HL-60/S4 treated with retinoic acid at 250 ng/mL for 4 days and 3 days (cell line): ENCODE results near the gene TBC1D3C.
"Not testable (repeated sequence)": the region's sequence is repeated elsewhere in the genome, so short reads cannot be mapped to it uniquely, and the experiment has no call there.

Source experiments
- in situ Hi-C: fragments of 300-500 bp; cut with MboI; formaldehyde crosslinking; loops from 2 replicates; pipeline ENCODE4 v1.7.0; 2022; ENCODE audit warnings: low sequenced_read_pairs

The TBC1D3C gene

GRCh38 chr17:38068534-38068933 is at the start of gene TBC1D3C:
Gene TBC1D3C, minus strand, starts transcription at chr17:38068634. Its CDS starts 1,568 bp downstream, at chr17:38067066.
- in situ Hi-C loops = not testable (repeated sequence)

- in situ Hi-C loops = not testable (repeated sequence)
Observed at GRCh38 chr17:38099262-38099661, 30.8 kb upstream of the TBC1D3C start.

- in situ Hi-C loops = not testable (repeated sequence)
Observed at GRCh38 chr17:38094059-38094694, 25.7 kb upstream of the TBC1D3C start.

- in situ Hi-C loops = not testable (repeated sequence)
Observed at GRCh38 chr17:38088120-38088519, 19.7 kb upstream of the TBC1D3C start.

- in situ Hi-C loops = not testable (repeated sequence)
Observed at GRCh38 chr17:38087344-38087743, 18.9 kb upstream of the TBC1D3C start.
